ENCODE measurements around the gene ABTB2. TPM values are rescaled to one million over a fixed set of nuclear protein-coding genes. Genes with fewer than 3 reads are reported as not detected.

Gene ABTB2
- total RNA-seq, 1 donor = 5.1 TPM

GRCh38 chr11:34234086-34234740 lies 123.6 kb downstream of the ABTB2 start:
- peaks cover 3% of the 10 kb centered on the region for H4K20me1 ChIP-seq (ENCODE audit: insufficient read depth, low read length)
- no peak overlapping the region for H3K27ac ChIP-seq (ENCODE audit: low read depth, low read length)
- no peak for TF ChIP-seq CTCF (IDR thresholded peaks at IDR 0.05; ENCODE audit: extremely low read depth, low read depth, low read length)
- H3K4me3 ChIP-seq (ENCODE audit: insufficient read depth, low read length) = no peak overlapping the region
- peaks cover 4% of the 10 kb centered on the region for H3K4me1 ChIP-seq (ENCODE audit: insufficient read depth, low read length)
- DNase-seq (ENCODE audit: insufficient read length, low spot score, missing footprints) = peak; percentile 68
- peak overlapping the region; percentile 45 for H3K4me2 ChIP-seq (ENCODE audit: insufficient read depth, low read length)
- no peaks in the 10 kb centered on the region for H3K36me3 ChIP-seq (ENCODE audit: insufficient read depth, low read length)
- H3K27me3 ChIP-seq (ENCODE audit: insufficient read depth, low read length) = no peaks in the 10 kb centered on the region
- no peaks in the 10 kb centered on the region for H3K79me2 ChIP-seq (ENCODE audit: insufficient read depth, low read length)
- no peak overlapping the region for H2AFZ ChIP-seq (ENCODE audit: low read length)
- no peaks in the 10 kb centered on the region for H3K9me3 ChIP-seq (ENCODE audit: low read depth, low read length)

- Histone ChIP-seq H3K4me2 (ENCODE audit: insufficient read depth, low read length) (no peak overlapping the region), H3K36me3 (ENCODE audit: insufficient read depth, low read length) (no peaks in the 10 kb centered on the region), H4K20me1 (ENCODE audit: insufficient read depth, low read length) (peaks cover 3% of the 10 kb centered on the region)
Measured at GRCh38 chr11:34233215-34233614, 124.6 kb downstream of the ABTB2 start.

GRCh38 chr11:34232807-34233206 lies 125.0 kb downstream of the ABTB2 start:
- Histone ChIP-seq H3K36me3 (ENCODE audit: insufficient read depth, low read length) (no peaks in the 10 kb centered on the region), H3K9me3 (ENCODE audit: low read depth, low read length) (no peaks in the 10 kb centered on the region), H3K4me2 (ENCODE audit: insufficient read depth, low read length) (no peak overlapping the region), H3K4me1 (ENCODE audit: insufficient read depth, low read length) (peaks cover 4% of the 10 kb centered on the region), H3K4me3 (ENCODE audit: insufficient read depth, low read length) (no peak overlapping the region), H3K79me2 (ENCODE audit: insufficient read depth, low read length) (no peaks in the 10 kb centered on the region), H4K20me1 (ENCODE audit: insufficient read depth, low read length) (peaks cover 3% of the 10 kb centered on the region), H3K27ac (ENCODE audit: low read depth, low read length) (no peak overlapping the region), H2AFZ (ENCODE audit: low read length) (no peak overlapping the region), H3K27me3 (ENCODE audit: insufficient read depth, low read length) (no peaks in the 10 kb centered on the region)
- no peak for DNase-seq (ENCODE audit: insufficient read length, low spot score, missing footprints)
- TF ChIP-seq CTCF (IDR thresholded peaks at IDR 0.05; ENCODE audit: extremely low read depth, low read depth, low read length) = no peak

More at GRCh38 chr11:34233215-34233614, 124.6 kb downstream of the ABTB2 start:
- Histone ChIP-seq H3K9me3 (ENCODE audit: low read depth, low read length) (no peaks in the 10 kb centered on the region), H3K27me3 (ENCODE audit: insufficient read depth, low read length) (no peaks in the 10 kb centered on the region), H2AFZ (ENCODE audit: low read length) (no peak overlapping the region), H3K79me2 (ENCODE audit: insufficient read depth, low read length) (no peaks in the 10 kb centered on the region), H3K4me3 (ENCODE audit: insufficient read depth, low read length) (no peak overlapping the region), H3K27ac (ENCODE audit: low read depth, low read length) (no peak overlapping the region), H3K4me1 (ENCODE audit: insufficient read depth, low read length) (peaks cover 4% of the 10 kb centered on the region)
- no peak for DNase-seq (ENCODE audit: insufficient read length, low spot score, missing footprints)
- no peak for TF ChIP-seq CTCF (IDR thresholded peaks at IDR 0.05; ENCODE audit: extremely low read depth, low read depth, low read length)

- no peak for DNase-seq (ENCODE audit: insufficient read length, low spot score, missing footprints)
- Histone ChIP-seq H3K4me2 (ENCODE audit: insufficient read depth, low read length) (no peak overlapping the region), H4K20me1 (ENCODE audit: insufficient read depth, low read length) (peaks cover 15% of the 10 kb centered on the region), H2AFZ (ENCODE audit: low read length) (no peak overlapping the region), H3K79me2 (ENCODE audit: insufficient read depth, low read length) (no peaks in the 10 kb centered on the region), H3K4me1 (ENCODE audit: insufficient read depth, low read length) (peaks cover 13% of the 10 kb centered on the region), H3K9me3 (ENCODE audit: low read depth, low read length) (no peaks in the 10 kb centered on the region), H3K27ac (ENCODE audit: low read depth, low read length) (no peak overlapping the region), H3K4me3 (ENCODE audit: insufficient read depth, low read length) (no peak overlapping the region), H3K27me3 (ENCODE audit: insufficient read depth, low read length) (peaks cover 3% of the 10 kb centered on the region), H3K36me3 (ENCODE audit: insufficient read depth, low read length) (no peaks in the 10 kb centered on the region)
- TF ChIP-seq CTCF (IDR thresholded peaks at IDR 0.05; ENCODE audit: extremely low read depth, low read depth, low read length) = no peak
Measured at GRCh38 chr11:34226210-34226609, 131.6 kb downstream of the ABTB2 start.

Measured in osteoblast (primary cell).